Neutrophil (primary cell): Measurements from ENCODE around the gene MAP1B.

Experiments used
- H3K27ac ChIP-seq: fragments of 200-600 bp; sonication (generic); 2 replicates; pipeline ENCODE4 v1.5.1; 2016; ENCODE audit warnings: mild to moderate bottlenecking, moderate library complexity
- H3K27me3 ChIP-seq: fragments of 200-600 bp; sonication (generic); 2 replicates; pipeline ENCODE4 v1.6.0; 2016; ENCODE audit warnings: mild to moderate bottlenecking
- H3K36me3 ChIP-seq: fragments of 200-600 bp; sonication (generic); 2 replicates; pipeline ENCODE4 v1.5.1; 2017
- H3K4me1 ChIP-seq, 2 experiments: fragments of 200-600 bp in 1 of 2; sonication (generic) in 1 of 2; 1 replicate in 1 of 2; 2 replicates in 1 of 2; pipeline versions ENCODE4 v1.5.1 to v1.6.1; 2013 to 2016; ENCODE audit warnings: low read depth in 1 of 2, low read length in 1 of 2, mild to moderate bottlenecking in 1 of 2, moderate library complexity in 1 of 2; ENCODE audit not compliant: control insufficient read depth in 1 of 2, insufficient read depth in 1 of 2
- H3K4me3 ChIP-seq, 2 experiments: fragments of 200-600 bp in 1 of 2; sonication (generic) in 1 of 2; 1 replicate in 1 of 2; 2 replicates in 1 of 2; pipeline ENCODE4 v1.5.1; 2013 to 2016; ENCODE audit warnings: low read depth in 1 of 2, low read length in 1 of 2, mild to moderate bottlenecking in 1 of 2, moderate library complexity in 1 of 2
- H3K9me3 ChIP-seq: fragments of 200-600 bp; sonication (generic); 2 replicates; pipeline ENCODE4 v1.5.1; 2016
- CTCF ChIP-seq: fragments of 200-600 bp; sonication (generic); IDR thresholded peaks from 2 replicates; pipeline ENCODE4 v1.5.1; 2016; ENCODE audit warnings: antibody characterized with exemption

Gene MAP1B

GRCh38 chr5:72224946-72225463 lies 117.7 kb downstream of the MAP1B start:
- no peak overlapping the region for H3K27ac ChIP-seq
- no peaks in the 10 kb centered on the region for H3K9me3 ChIP-seq
- TF ChIP-seq CTCF, result no peak
- H3K4me1 ChIP-seq, result no peaks in the 10 kb centered on the region
- no peak overlapping the region for H3K4me3 ChIP-seq
- H3K36me3 ChIP-seq, result peaks cover 43% of the 10 kb centered on the region
- H3K27me3 ChIP-seq, result no peaks in the 10 kb centered on the region

DNA sequence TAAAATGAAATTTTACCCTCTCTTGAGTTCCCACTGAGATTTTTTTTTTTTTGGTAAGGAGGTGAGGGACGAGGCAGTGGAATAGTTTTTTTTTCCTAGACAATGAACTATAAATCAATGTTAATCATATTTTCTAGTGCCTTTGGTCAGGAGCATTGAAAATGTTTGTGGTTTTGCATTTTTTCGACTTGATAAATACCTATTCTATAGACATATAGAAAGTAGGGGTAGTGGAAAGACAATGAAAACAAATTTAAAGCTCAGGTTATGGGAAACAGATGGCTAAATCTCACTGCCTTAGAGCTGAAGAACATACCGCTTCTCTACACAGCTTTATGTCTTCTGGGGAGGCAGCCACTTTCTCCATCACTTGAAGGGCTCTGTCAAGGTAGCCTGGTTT lies 118.5 kb downstream of the MAP1B start:
- Histone ChIP-seq H3K27ac (no peak overlapping the region), H3K4me1 (peaks cover 0 to 2% of the 10 kb centered on the region in 2 experiments), H3K9me3 (no peaks in the 10 kb centered on the region), H3K4me3 (no peak overlapping the region), H3K36me3 (peaks cover 36% of the 10 kb centered on the region), H3K27me3 (no peaks in the 10 kb centered on the region)
- TF ChIP-seq CTCF, result no peak

DNA sequence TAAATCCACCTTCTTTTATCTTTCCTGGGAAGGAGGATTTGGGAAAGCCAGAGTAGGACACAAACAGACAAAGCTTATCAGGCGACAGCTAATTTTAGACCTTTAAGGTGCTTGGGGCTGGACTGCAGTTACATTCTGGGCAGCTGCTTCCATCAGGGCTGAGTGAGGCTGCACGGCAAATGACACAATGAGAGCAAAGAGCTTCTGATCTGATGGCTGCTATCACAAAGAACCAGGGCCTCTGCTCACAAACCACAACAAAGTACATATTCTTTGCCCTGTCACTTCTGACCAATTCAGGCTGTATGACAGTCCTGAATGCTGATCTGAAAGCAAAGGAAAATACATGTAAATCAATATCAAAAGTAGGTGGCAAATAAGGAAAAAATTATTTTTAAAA lies 119.7 kb downstream of the MAP1B start:
- TF ChIP-seq CTCF, result no peak
- H3K27me3 ChIP-seq, result no peaks in the 10 kb centered on the region
- H3K9me3 ChIP-seq, result no peaks in the 10 kb centered on the region
- no peak overlapping the region for H3K4me3 ChIP-seq
- H3K27ac ChIP-seq, result no peak overlapping the region
- peaks cover 12 to 15% of the 10 kb centered on the region in 2 experiments for H3K4me1 ChIP-seq
- H3K36me3 ChIP-seq, result peaks cover 25% of the 10 kb centered on the region

DNA sequence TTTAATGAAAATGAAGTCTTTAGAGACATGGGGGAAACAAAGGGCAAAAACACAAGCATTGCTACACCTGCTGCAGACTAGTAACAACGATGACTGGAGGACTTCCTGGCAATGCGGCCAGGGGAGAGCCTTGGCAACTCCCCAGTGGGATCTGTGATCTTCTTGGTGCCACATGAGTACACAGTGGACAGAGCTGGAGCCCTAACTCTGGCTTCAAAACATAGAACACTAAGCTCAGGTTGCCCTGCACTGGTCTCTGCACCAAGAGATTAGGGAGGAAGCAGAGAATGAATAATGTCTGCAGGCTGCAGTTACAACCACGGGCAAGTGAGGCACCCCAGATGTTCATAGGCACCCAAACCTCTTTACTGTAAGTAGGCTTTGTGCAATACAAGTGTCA lies 121.7 kb downstream of the MAP1B start:
- H3K4me1 ChIP-seq, result peaks cover 31 to 35% of the 10 kb centered on the region in 2 experiments
- H3K27me3 ChIP-seq, result no peaks in the 10 kb centered on the region
- no peaks in the 10 kb centered on the region for H3K9me3 ChIP-seq
- peaks cover 15% of the 10 kb centered on the region for H3K36me3 ChIP-seq
- no peak for TF ChIP-seq CTCF
- no peak overlapping the region for H3K27ac ChIP-seq
- H3K4me3 ChIP-seq, result no peak overlapping the region

DNA sequence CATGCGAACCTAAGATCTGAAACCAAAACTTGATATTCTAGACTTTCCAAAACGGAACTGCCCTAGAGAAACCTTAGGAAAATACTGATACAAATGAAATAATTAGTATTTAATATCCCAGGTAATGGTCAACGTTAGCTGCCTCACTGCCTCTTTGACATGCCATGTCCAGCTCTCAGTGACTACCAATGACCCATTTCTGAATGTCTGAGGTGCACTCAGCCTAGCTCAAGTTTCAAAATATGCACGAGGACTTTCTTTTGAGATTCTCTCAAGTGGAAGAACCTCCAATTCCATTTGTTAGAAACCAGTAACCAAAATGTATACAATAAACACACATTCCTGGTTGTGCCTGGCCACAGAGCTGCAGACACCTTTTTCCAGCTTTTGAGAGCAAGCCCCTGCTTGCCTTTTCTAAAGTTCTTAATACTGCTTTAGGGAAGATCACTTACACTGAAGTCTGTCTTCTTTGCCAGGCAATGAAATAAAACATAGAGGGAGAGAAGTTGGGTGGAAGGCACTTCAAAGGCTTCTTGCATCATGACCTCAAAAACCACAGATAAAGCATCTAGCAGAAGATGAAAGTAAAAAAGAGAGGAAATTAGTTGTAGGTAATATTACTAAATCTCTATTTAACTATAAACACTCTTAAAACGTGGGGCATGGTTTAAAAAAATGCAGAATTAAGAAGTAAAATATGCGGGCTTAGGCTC lies 124.9 kb downstream of the MAP1B start:
- no peaks in the 10 kb centered on the region for H3K9me3 ChIP-seq
- H3K27ac ChIP-seq, result peak overlapping the region; percentile 47
- TF ChIP-seq CTCF, result no peak
- H3K4me3 ChIP-seq, result no peak overlapping the region
- H3K4me1 ChIP-seq, result peaks cover 38 to 44% of the 10 kb centered on the region in 2 experiments
- no peaks in the 10 kb centered on the region for H3K36me3 ChIP-seq
- H3K27me3 ChIP-seq, result no peaks in the 10 kb centered on the region
